Measurements from ENCODE around the gene AKT1S1.

The AKT1S1 gene

DNA sequence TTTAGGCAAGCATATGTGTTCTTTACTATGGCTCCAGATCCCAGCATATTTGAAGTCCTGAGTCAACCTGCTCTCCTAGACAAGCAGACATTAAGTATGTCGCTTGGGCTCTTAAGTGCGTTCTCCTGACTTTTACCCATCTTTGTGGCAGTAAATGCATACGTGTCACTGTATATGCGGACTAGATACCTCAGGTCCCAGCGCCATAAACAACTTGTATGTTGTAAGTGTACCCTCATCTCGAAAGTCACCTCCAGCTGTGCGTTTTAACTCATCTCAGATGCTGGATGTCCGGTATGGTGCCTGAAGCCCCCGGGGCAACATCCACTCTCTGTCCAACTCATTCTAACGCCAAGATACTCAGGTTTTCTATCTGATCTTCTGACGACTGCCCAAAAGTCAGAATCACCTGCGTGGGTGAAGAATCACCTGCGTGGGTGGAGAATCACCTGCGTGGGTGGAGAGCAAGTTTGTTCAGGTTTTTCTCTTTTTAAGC, 24.5 kb downstream of the AKT1S1 start:
- no peak for DNase-seq

DNA sequence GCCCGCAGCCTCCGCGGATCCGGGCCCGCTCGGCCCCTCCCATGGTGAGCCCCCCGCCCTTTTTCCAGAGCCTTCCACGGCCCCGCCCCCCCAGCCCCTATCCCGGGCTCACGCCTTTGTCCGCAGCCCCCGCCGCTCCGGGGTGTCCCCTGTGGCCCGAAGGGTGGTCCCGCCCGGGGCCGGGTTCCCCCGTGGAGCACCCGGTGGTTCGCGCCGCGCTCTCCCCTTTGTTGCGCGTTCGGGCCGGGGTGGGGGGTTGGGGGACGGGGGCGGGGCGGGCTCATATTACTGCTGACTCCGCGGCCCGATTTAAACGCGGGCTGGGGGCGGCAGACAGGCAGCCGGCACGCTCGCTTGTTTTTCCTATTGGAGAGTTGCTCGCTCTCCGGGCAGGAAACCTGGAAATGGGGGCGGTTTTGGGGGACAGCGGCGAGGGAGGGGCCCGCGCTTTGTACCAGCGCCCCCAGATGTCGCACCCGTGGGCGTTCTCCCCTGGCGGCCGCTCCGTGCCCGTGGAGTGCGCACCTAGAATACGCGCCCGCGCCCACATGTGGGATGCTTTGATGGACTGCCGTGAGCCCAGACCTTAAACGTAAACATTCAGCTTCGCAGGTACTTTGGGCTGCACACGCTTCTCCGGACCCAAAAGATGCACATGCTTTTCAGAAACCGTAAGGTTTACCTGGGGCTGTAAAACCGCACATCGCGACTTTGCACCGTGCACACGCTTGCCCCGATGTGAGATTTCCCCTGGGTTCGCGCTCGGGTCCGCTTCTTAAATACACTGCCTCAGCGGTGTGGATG, 25.5 kb downstream of the AKT1S1 start:
- DNase-seq = peak in 1 of 2 donors; percentile 42

DNA sequence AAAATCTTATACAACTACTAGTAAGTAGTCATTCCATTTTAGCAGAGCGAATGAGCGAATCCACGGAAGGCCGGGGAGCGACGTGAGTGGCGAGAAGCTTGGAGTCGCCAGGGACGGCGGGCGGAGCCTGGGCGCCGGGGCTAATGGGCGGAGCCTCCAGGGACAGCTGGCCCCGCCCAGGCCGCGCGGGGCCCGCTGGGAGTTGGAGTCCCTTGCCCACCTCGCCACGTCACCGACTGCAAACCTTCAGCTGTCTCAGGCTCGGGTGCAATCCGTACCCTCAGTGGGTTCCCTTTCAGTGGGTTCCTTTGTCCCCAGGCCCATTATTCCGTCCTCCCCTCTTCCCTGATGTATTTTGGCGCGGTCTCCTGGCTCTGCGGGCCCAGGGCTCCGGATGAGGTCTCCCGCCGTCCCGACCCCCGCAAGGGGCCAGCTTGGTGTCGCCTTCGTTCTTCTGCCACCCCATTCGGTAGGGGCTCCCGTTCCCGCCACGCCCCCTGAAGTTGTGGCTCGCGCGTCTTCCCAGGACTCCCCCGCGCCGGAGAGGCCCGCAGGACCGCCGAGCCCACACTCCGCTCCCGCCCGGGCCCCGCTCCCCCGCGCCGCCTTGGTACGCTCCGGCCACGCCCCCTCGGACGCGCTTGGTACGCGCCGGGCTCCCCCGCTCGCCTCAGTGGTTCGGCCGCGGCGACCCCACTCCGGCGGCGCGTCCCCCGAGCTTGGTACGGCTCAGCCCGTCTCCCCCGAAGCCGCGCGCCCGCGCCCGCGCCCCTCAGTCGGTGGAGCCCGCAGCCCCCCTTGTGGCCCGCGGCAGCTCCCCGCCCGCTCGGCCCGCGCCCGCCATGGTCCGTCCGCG, 26.4 kb downstream of the AKT1S1 start, which contains the start of gene PTOV1:
TSS of gene PTOV1 (plus strand) at position 673 of the 856 bp plus-strand sequence.
- peak; percentile 90 for DNase-seq

DNA sequence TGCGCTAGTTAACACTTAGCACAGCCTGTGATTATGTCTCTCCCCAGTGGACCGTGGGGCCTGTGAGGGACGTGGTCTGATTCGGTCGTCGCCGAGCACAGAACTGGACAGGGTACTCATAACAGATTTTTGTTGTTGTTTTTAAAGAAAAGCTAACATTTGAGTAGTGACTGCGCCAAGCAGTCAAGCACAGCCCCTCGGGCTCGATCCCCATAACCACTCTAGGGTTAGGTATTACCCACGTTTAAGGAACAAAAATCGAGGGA, 27.0 kb downstream of the AKT1S1 start:
- no peak for DNase-seq

DNA sequence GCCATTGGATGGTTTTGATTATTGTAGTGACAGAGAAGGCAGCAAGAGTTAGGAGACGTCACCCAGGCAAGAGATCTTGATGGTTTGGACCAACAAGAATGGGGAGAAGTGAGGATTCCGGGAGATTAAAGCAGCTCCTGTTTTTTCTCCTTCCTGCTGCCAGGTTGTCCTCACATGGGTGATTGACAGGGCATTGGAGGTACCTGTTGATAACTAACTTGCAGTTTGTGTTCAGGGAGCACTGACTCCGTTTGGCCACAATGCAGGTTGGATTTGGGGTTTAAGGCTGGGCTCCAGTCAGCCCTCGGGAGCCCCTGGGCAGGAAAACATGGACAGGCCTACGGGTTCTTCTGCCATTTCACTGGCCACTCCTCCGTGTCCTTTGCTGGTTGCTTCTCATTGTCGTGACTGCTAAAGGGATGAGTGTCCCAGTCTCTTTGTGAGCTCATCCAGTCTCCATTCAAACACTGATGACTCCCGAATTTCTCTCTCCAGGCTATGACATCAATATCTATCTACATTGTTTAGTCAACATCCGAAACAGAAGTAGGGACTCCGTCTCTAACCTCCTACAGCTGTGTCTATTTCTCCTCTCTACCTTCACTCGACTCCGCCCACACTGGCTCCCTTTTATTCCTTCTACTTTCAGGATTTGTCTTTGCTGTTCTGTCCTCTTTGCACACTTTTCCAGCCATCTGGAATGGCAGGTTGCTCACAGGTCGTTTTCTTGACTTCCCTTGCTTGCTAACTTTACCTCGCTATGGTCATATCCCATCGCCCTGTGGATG, 27.5 kb downstream of the AKT1S1 start:
- no peak for DNase-seq

DNA sequence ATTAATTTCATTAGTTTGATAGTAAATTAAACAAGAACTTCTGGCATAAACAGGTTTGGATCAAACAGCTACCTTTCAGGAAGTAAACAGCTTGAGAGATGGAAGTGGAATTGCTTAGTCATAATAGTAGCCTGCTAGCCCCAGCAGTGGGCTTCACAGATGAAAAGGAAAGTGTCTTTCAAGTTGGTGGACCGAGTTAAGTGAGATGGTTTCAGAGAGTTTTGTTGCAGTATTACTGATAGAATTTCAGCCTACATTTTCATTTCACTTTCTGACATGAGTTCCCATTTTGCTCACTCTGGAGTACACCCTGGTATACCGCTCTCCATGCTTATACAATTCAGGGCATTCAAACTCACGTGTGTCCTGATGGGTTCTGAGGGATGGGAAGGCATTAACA, 28.2 kb downstream of the AKT1S1 start:
- no peak for DNase-seq

DNA sequence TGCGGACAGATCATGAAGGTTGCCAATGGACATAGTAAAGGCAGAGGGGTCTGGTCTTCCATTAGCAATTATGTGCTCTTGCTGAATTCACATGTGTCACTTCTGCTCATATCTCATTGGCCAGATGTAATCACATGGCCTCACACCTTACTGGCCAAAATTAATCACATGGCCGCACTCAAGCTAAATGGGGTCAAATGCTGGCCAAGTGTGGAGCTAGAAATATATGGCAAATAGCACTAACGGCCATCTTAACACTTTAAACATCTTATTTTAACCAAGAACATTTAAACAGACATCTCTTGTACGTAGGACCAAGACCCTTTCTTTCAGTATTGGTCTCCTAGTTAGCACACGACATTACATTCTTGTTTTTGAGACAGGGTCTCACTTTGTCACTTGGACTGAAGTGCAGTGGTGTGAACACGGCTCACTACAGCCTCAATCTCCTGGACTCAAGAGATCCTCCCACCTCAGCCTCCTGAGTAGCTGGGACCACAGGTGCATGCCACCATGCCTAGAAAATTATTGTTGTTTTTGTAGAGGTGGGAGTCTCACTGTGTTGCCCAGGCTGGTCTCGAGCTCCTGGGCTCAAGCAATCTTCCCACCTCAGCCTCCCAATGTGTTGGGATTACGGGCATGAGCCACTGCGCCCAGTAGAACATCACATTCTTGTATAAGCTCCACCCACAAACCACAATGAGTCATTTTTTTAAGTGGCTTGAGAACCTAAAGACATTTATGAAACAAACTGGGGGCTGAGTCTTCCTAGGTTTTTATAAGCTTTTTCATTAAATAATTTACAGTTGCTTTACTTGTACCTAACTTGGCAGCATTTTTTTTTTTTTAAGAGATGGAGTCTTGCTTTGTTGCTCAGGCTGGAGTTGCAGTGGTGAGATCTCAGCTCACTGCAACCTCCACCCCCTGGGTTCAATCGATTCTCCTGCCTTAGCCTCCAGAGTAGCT, 29.1 kb downstream of the AKT1S1 start:
- peak in 1 of 2 donors; percentile 50 for DNase-seq

DNA sequence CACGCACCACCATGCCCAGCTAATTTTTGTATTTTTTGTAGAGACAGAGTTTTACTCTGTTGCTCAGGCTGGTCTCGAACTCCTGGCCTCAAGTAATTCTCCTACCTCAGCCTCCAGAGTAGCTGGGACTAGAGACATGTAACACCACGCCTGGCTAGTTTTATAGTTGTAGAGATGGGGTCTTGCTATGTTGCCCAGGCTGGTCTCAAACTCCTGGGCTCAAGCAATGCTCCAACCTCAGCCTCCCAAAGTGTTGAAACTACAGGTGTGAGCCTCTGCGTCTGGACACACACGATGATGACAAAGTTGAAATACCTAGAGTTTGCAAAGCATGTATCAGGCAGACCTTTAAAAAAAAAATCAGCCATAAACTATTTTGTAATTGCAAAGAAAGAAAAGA, 30.7 kb downstream of the AKT1S1 start:
- no peak for DNase-seq

DNA sequence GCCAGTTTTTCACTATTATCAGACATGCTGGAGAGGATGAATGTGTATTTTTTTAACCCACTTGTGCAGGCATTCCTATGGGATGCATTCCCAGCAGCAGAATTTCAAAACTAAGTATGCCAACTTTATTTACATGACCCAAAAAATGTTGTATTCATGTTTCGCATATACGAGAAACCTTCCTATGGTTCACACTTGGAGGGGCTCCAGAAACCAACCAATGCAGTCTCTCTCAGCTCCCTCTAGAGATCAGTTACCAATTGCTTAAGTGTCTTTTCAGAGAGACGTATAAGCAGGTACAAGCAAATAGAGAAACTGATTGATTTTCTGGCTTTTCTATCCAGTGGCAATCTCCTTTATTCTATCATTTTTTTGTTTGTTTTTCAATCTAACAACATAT, 31.7 kb downstream of the AKT1S1 start:
- no peak for DNase-seq

DNA sequence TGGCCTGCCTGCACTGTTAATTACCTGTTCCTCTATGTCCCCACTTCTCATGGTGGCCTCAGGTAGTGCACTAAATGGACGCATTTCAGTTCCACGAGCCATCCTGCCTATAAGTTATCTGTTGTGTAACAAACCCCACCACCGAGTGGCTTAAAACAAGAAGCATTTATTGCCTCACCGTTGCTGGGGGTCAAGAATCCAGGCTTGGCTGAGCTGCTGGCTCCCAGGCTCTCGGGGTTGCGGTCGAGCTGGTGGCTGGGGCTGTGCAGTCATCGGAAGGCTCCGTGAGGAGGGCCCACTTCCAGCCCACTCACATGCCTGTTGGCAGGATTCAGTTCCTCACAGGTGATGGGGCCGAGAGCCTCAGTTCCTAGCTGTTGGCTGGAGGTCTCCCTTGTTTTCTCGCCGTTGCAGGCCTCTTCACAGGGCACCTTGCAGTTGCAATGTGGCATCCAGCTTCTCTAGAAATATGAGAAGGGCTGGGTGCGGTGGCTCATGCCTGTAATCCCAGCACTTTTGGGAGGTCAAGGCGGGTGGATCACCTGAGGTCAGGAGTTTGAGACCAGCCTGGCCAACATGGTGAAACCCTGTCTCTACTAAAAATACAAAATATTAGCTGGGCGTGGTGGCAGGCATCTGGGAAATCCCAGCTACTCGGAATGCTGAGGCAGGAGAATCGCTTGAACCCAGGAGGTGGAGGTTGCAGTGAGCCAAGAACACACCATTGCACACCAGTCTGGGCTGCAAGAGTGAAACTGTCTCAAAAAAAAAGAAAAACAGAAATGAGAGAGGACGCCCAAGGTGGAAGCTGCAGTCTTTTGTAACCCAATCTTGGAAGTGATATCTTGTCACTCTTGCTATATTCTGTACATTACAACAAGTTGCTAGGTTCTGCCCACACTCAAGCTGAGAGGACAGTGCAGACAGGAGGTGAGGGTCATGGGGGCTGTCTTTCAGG, 32.7 kb downstream of the AKT1S1 start:
- DNase-seq = no peak

DNA sequence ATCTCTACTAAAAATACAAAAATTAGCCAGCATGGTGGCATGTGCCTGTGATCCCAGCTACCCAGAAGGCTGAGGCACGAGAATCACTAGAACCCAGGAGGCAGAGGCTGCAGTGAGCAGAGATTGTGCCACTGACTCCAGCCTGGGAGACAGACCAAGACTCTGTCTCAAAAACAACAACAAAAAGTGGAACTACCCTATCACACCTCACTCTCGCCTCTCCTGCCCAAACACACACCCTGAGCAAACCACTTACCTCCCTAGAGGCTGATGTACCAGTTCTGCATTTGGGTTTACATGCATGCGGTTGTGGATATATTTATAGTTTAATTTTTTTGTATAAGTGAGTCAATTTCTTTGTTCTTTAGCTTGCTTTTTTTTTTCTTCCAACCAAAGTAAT, 33.9 kb downstream of the AKT1S1 start:
- peak in 1 of 2 donors; percentile 56 for DNase-seq

DNA sequence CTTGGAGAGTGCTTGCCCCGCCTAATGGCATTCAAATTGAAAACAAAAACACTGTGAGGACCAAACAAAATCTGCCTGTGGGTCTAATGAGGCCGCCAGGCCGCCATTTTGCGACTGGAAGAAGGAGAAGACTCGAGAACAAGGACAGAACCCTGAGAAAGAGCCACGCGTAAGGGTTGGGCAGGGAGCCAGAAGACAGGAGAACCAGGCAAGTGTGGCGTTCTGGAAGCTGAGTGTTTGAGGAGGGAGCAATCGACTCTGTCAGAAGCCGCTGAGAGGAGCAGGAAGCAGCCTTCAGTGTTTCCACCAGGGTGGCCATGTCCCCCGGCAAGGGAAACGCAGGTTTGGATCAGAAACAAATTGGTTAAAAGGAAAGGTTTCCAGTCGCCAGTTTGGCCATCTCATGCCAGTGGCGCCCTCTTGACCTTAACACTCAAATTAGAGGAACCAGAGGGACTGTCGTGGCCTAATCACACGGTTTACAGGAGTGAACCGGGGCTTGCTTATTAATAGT, 36.4 kb downstream of the AKT1S1 start:
- no peak for DNase-seq

DNA sequence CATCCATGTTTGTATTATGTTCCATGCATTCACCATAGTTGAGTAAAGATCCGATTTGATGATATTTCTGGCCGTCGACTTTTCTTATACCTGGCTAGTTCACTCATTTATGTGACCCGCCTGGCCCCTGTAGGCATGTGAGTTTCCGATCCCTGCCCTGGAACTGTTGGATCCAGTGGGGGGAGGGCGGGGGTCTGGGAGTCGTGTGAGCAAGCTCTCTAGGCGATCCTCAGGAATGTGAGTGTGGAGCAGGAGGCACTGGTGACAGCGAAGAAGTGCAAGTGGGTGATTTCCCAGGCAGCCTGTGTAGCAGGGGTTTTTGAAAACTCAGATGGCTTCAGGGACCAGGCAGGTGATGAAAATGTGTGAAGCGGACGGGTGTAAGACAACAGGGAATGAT, 36.8 kb downstream of the AKT1S1 start:
- no peak for DNase-seq

DNA sequence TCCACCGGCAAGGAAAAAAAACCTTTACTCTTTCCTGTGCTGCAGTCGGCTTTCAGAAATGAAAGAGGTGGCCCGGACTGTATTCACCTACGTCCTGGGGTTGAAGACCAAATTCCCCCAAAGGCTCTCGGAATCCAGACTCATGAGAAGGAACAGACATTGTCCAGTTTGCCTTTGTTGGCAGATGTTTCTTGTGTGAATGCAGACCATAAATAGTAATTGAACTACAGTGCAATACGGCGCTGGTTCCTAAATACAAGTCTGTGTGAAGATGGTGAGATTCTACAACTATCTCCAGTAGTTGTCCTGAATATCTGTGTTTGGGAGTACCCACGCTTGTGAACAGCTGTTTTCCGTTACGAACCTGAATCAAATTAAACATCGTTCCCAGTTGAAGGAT, 37.4 kb downstream of the AKT1S1 start:
- no peak for DNase-seq

DNA sequence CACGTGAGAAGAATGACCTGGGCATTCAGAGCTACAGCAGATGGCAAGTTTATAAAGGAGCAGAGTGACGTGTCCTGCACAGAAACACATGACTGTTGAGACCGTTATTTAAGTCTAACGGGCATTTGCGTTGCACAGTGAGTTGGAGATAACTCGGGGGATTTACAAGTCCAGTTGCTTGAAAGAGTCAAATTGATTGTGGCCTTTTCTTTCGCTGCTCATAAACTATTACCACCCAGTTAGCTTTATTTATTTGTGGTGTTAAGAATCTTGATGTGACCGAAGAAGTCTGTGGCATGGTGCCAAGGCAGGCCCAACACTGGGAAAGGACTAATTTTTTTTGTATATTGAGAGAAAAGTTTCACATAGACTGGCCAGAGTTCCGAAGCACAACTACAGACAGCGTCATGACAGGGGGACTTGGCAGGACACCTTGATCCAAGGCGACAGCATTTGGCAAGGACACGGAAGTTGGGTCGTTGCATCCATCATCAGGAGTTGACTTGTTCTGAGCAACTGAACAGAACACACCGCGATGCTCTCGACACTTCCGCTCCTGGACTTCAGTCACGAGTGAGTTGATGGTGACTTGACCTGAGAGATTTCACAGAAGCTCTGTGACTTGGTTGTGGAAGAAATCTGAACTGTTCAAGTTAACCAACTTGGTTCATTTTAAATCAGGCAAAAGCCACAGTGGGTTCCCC, 38.1 kb downstream of the AKT1S1 start:
- no peak for DNase-seq

DNA sequence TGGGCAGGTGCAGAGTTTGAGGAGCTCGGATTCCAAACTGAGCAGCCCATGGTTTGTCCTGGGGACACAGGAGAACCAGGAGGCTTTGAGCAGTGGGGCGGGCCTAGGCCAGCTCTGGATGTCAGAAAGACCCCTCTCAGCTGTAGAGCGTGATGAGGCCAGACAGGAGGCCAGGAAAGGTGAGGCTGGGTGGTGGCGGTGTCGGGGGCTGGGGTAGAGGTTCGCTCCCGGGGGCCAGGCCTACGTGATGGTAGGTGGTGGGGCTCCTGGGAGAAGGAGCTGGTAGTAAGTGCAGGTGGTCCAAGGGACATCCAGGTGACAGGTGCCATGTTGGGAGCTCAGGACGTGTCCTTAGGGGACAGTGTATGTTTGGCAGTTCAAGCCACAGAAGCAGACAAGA, 39.7 kb downstream of the AKT1S1 start:
- DNase-seq = no peak

DNA sequence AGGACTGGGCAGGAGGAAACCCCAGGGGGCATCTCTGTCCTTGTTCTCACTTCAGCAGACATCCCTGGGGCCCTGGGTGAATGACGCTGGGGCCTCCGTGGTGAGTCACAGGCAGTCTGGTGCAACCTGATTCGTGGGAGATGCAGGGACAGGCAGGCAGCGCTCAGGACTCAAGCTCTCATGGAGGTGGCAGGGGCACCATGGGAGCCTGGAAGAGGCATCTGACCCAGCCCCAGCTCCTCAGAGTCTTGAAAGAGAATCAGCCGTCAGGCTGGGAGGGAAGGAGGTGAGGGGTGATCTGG, 40.2 kb downstream of the AKT1S1 start:
- DNase-seq = no peak

DNA sequence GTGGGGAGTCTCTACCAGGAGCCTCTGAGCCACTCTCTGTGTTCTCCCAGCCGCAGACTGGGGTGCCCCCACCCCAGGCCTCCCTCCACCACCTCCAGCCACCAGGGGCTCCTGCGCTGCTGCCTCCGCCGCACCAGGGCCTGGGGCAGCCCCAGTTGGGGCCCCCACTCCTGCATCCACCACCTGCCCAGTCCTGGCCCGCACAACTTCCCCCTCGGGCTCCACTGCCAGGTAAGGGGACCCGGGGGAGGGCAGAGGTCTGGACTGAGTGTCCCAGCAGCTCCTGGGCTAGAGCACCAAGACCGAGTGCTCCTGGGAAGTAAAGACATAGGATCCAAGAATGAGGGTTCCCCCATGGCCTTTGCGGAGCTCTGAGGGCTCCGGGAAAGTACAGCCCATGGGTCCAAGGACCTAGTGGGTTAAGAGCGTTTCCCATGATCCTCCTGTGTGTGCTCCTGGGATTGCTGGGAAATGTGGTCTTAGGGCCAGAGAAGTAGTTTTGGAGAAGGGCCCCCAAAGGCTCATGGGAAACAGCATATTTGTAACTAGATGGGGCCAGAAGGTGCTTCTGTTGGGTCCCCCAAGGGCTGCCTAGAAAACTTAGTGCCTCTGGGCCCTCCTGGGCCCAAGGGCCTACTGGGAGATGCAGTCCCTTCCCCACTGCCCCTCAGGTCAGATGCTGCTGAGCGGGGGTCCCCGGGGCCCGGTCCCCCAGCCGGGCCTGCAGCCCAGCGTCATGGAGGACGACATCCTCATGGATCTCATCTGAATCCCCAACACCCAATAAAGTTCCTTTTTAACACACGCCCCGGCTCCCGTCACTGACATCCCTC, 40.8 kb downstream of the AKT1S1 start:
- DNase-seq = no peak

DNA sequence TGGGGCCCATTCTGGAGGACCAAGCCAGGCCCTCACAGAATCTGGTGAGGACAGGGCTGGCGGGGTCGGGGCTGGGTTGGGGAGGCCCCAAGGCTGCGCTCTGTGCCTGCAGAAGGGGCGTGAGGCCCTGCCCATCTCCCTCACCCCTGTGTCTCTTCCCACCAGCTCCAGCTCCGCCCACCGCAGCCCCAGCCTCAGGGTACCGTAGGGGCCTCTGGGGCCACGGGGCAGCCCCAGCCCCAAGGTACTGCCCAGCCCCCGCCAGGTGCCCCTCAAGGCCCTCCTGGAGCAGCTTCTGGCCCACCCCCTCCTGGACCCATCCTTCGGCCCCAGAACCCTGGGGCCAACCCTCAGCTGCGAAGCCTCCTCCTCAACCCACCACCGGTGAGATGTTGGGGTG, 41.6 kb downstream of the AKT1S1 start:
- DNase-seq = no peak
